Stimulated activated CD8-positive, alpha-beta memory T cell treated with anti-CD3 and anti-CD28 coated beads, Interleukin-7, amount 100 ng/mL, for 48 hours (primary cell): ENCODE measurements around the gene C14orf119.
"Not testable (repeated sequence)": the region's sequence is repeated elsewhere in the genome, so short reads cannot be mapped to it uniquely, and the experiment has no call there.

Source experiments
- DNase-seq, 2 donors: peaks; one replicate each; pipeline ENCODE4 v3.0.0-alpha.2; 2020; ENCODE audit warnings: low read depth in 1 of 2; ENCODE audit errors: extremely low read depth in 1 of 2

Gene C14orf119

GRCh38 chr14:23107620-23108019 is 12.3 kb downstream of the C14orf119 start:
- not testable (repeated sequence) for DNase-seq

DNA sequence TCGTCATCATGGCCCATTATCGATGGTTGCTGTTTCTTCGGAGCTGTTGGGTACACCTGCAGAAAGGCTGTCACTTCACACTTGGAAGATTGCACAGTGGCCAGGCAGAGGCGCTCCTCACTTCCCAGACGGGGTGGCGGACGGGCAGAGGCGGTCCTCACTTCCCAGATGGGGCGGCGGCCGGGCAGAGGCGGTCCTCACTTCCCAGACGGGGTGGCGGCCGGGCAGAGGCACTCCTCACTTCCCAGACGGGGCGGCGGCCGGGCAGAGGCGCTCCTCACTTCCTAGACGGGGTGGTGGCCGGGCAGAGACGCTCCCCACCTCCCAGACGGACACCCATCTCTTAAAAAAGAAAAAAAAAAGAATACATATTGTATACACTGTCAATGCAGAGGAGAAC is 12.9 kb downstream of the C14orf119 start:
- DNase-seq: not testable (repeated sequence)

GRCh38 chr14:23109769-23110168 is 14.5 kb downstream of the C14orf119 start:
- DNase-seq: no peak

DNA sequence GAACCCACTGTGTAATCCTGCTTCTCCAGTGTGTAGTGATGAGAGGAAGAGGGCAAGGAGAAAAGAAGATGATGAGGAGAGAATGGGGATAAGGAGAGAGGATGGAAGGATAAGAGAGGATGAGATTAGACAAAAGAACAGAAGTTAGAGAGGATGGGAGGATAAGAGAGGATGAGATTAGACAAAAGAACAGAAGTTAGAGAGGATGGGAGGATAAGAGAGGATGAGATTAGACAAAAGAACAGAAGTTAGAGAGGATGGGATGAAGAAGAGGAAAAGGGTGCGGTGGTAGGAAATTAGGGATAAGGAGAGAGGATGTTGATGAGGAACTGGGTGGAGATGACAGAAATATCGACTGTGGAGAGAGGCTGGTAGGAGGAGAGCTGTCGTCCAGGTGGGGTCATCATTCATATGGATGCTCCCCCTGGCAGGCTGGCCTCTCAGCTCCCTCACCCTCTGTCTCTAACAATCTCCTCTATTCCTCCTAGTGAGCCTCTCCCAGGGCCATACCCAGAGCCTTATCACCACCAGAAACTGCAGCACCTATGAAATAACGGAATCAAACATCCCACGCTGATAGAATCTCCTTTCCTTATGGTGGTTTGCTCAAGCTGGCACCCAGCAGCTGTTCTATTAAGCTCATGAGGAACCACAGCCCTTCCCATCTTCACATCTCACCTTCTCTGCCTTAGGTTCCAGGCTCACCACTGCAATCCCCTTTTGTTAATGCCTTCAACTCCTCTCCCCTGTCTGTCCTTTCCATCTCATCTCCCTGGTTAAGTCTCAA is 15.5 kb downstream of the C14orf119 start:
- DNase-seq: no peak

DNA sequence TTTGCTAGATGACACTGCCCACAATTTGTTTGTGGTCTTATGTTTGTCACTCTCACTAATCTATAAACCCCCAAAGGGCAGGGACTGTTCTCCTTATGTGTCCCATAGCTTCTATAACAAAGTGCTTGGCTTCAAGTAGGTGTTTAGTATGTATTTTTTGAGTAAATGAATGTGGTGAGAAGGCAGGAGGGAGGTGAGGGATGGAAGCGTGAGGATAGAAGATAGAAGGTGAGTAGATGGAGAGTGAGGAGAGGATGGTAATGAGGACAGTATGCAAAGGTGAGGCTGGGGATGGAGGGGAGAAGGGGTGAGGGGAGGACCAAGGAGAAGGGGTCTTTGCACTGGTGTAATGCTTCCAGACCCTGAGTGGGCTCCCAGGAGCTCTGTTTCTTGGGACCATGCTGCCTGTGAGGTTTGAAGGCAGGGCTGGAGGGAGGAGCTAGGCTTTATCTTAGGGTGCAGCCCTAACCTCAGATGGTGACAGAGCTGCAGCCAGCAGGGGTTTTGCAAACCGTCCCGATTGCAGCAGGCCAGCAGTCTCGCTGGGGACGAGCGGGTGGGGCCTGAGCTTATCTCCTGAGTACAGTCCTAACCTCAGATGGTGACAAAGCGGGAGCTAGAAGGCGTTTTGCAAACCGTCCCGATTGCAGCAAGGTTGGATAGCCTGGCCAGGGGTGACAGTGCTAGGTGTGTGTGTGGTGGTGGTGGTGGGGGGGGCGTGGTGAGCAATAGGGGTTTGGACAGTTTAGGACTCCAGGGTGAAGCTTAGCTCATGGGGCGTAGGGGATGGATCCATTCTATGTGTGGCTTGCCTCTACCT is 17.3 kb downstream of the C14orf119 start:
- DNase-seq: no peak

DNA sequence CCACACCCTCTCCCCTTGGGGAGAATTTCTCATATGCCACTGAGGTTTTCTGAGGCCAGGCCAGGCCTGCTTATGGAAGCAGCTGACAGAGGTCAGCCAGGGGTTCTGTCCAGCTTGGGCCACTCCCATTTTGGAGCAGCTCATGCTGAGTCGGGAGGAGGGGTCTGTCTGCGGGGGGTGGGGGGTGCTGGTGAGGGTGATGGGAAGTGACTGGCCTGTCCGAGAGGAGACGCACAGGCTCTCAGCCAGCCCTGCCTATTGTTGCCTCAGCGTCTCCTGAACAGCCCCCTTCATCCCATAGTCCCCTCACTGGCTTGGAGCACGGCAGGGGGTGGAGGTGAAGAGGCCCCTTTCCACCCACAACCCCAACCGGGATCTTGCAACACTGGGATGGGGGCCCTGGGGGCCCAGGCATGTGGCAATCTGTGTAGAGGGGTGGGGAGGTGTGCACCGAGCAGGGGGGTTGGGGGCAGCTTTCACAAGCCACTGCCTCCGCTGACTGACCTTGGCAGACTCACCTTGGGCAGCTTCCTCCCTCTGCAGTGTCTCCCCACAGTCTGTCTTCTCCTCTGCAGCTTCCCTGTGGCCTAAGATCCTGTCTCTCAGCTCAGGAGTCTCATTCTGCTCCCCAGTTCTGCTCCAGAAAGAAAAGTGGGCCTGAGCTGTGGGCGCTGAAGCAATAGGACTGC is 18.3 kb downstream of the C14orf119 start:
- DNase-seq: no peak

DNA sequence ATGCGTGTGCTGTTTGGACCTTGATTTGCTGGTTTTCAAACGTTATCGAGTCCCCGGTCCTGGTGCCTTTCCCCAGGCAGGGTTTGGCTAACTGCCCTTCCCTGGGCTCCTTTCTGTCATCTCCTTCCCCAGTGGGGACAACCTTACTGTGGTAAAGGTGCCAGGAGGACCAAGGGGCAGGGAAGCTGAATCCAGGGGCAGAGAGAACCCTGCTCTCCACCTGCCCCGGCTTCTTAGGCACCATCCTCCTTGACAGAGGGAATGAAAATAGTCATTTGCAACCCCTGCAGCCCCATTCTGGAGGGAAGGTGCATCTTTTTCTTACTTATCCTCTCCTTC is 18.8 kb downstream of the C14orf119 start:
- no peak for DNase-seq

- no peak for DNase-seq
These were observed 19.3 kb downstream of the C14orf119 start for GRCh38 chr14:23114669-23115038.

GRCh38 chr14:23115039-23115731 is 19.9 kb downstream of the C14orf119 start:
- DNase-seq: no peak

GRCh38 chr14:23115918-23116317 is 20.6 kb downstream of the C14orf119 start:
- no peak for DNase-seq

- DNase-seq: no peak
These were observed 22.2 kb downstream of the C14orf119 start for GRCh38 chr14:23117371-23118020.

- DNase-seq: no peak
These were observed 23.4 kb downstream of the C14orf119 start, which contains the start of gene CEBPE for GRCh38 chr14:23118506-23119362. Gene CEBPE, minus strand, starts transcription at chr14:23119255. Its CDS starts 164 bp downstream, at chr14:23119091.

DNA sequence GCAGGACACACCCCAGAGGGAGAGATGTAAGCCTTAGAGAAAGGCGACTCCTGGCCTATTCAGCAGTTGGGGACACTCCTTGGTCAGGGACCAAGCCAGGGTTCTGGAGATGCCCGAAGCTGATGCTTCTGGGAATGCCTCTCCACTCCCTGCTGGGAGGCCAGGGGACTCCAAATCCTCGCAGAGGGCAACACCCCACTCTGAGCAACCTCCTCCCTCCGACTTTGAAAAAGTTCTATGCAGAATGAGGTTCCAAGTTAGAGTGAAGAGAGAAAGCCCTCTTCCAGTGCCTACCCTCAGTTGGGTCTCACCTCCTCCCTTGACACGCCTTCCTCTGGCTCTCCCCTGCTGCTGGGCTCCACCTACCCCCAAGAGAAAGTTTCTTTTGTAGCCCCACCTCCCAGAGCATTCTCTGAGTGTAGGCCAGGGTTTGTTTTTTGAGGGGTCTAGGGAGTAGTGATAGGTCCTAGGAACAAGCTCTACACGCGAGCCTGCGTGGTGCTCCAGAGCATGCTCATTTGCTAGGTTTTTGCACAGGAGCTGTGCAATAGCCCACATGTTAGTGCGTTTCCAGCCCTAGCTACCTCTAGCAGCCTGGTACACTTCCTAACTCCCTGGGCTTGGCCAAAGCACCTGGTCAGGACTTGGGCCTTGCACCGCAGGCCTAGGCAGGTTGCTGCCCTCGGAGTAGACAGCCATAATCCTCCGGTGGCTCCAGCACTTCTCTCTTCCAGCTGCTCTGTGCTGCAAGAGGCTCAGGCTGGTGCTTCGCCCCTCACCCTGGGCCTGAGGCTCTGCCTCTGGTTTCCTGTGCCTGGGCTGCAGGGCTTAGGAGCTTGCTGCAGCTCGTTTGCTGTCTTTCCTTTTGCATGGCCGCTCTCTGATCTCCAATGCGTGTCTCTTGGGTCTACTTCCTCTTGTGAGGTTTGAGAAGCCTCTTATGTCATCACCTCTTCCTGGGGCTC is 24.3 kb downstream of the C14orf119 start:
- no peak for DNase-seq

- peak; percentile 58 to 76 for DNase-seq
These were observed 25.4 kb downstream of the C14orf119 start for GRCh38 chr14:23120541-23121251.

DNA sequence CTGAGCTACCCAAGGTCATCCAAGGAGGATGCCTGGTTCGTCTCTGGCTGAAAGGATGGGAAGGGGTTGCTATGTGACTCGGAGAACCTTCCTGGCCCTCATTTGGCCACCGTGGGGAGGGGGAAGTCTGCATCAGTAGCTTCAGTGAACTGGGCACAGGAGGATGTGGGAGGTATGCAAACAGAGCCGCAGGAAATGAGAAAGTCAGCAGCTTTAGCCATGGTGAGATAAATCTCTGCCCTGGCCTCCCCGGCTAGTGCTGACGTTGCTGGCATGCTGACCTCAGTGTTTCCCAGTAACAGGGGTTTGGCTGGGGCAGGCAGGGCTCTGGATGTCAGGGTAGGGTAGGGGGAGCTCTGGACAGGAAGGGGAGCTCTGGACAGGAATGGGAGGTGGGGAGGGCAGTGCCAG is 26.1 kb downstream of the C14orf119 start:
- DNase-seq: no peak

DNA sequence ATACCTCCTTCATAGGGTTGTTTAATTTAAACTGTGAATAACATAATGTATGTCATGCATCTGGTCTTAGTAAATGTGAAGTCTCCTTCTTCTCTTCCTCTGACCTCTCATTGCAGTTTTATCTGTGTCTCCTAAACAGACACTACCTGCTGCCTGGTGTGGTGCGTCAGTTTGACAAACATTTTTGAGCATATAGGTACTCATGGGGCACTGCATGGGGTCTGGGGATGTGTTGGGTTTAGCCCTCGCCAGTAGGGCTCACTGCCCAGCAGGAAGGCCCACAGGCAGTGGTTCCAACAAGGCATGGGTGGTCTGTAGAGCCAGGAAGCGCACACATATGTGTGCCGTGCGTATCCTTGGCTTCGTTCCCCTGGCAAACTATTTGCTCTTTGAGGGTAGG is 26.8 kb downstream of the C14orf119 start:
- no peak for DNase-seq

DNA sequence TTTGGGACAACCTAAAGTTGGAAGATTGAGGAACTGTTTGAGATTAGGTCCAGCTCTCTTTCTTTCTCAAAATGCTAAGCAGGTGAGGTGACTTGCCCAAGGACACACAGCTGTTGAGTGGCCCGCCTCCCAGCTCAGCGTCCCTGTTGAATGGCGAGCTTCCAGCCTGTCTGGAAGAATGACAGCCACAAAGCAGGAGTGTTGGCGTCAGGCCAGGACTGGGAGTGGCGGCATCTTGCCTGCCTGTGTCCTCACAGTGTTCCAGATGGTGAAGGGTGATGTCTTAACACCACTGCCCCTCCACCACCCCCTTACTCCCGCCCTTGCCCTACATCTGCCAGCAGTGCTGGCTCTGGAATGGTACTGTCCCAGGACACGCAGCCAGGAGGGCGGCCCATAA is 28.1 kb downstream of the C14orf119 start:
- no peak for DNase-seq
